GM10266 (cell line): ENCODE measurements around the gene SURF6.
"Not testable (repeated sequence)": the region's sequence is repeated elsewhere in the genome, so short reads cannot be mapped to it uniquely, and the experiment has no call there.

Experiments
- DNase-seq: peaks from one replicate; pipeline ENCODE4 v3.0.0; 2012; ENCODE audit errors: extremely low spot score
- CTCF ChIP-seq: IDR thresholded peaks from 2 replicates; pipeline ENCODE4 v1.5.1; 2012; ENCODE audit warnings: mild to moderate bottlenecking, low read depth; ENCODE audit not compliant: control insufficient read depth, insufficient read depth; ENCODE audit errors: missing control alignments

The SURF6 gene

DNA sequence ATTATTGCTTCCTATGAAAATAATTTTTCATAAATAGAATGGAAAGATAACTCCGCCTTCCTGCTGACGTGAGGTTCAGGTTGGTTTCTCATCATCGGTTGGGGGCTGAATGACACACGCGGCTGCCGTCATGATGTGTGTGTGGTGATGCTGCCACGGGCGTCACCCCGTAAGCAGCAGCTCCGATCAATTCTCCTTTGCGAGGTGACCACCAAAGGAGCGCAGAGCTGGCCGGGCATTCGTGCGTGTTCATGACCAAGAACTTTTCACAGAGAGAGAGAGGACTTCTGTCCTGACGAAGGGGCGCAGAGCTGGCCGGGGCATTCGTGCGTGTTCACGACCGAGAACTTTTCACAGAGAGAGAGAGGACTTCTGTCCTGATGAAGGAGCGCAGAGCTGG lies 30.3 kb downstream of the SURF6 start:
- no peak for DNase-seq
- no peak for TF ChIP-seq CTCF

DNA sequence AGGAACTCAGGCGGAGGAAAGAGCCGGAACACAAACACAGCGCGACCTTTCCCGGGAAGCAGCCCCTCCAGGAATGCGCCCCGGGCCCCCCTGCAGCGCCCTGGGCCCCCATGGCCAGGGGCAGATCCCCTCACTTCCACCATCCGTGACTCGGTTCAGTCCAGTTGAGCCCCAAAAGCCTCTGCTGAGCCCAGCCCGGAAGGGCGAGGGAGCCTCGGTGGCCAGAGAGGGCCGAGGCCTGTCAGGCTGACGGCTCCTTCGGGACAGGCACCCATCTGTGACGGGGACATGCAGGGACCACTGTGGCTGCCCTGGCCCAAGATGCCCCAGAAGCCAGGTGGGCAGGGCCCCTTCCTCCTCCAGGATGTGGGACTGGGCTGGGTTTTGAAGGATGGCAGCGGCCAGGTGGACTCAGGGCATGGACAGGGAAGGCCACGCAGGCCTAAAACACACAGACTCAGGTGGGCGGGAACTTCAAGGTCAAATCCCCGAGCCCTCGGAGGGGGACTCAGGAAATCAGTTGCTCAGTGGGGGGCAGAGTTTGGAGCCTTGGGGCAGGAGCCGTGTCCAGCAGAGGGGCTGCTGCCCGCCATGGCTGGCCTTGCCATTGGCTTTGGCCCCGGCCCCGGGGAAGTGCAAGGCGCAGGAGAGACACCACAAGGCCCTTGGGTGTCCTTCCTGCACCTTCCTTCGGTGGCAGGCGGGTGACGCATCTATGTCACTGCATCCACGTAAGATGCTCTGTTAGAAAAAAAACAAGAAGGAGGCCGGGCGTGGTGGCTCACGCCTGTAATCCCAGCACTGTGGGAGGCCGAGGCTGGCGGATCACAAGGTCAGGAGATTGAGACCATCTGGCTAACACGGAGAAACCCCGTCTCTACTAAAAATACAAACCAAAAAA lies 31.3 kb downstream of the SURF6 start:
- TF ChIP-seq CTCF = no peak

DNA sequence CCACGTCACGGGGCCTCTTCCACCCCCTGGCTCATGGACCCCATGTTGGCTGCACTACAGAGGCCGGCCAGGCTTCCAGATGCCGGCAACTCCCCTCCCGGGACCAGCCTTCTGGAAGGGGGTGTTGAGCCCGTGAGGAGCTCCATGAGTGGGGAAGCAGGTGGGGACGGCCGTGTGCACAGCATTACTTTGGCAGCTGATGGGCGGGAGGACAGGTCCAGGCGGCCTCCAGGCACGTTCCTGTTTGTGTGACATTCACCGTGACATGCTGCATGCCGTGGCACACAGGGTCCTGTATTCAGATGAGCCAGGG lies 31.9 kb downstream of the SURF6 start:
- DNase-seq = no peak
- no peak for TF ChIP-seq CTCF

More for the DNA sequence above, 31.3 kb downstream of the SURF6 start:
- no peak for DNase-seq

GRCh38 chr9:133303266-133304157 lies 32.5 kb downstream of the SURF6 start:
- DNase-seq = no peak
- no peak for TF ChIP-seq CTCF

DNA sequence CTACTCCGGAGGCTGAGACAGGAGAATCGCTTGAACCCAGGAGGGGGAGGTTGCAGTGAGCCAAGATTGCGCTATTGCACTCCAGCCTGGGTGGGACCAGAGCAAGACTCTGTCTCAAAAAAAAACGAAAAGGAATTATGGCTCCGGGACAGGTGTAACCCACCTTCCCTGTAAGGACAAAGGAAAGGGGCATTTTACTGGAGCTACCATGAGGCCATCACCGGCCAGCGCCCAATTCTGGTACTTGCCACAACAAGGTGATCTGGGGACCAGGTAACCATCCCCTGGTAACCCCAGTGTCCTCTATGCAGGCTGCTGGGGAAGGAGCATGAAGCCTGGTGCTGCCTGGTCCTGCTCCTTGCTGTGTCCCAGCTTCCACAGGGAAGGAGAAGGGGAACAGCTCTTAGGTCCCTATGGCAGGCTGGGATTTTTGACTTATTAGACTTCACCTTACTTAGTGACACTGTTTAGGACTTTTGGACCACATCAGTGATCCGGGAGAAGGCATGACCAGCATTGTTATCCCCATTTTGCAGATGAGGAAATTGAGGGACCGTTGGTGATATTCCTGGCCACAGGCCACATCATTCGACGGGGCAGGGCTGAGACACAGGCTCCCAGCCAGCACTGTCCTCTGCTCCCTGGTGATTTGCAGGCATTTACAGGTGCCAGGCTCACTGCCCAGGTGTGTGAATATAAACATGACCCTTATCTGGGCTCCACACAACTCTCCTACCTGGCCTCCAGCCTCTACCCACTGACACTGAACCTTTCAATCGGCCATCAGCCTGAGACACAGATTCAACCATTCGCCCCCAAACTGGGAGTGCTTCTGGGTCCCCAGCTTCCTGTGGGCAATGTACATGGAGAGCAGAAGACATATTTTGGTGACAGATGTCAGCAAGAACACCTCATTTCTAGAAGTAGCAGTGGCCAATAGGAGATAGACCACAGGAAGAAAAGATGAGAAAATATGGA lies 34.4 kb downstream of the SURF6 start:
- no peak for TF ChIP-seq CTCF
- no peak for DNase-seq

DNA sequence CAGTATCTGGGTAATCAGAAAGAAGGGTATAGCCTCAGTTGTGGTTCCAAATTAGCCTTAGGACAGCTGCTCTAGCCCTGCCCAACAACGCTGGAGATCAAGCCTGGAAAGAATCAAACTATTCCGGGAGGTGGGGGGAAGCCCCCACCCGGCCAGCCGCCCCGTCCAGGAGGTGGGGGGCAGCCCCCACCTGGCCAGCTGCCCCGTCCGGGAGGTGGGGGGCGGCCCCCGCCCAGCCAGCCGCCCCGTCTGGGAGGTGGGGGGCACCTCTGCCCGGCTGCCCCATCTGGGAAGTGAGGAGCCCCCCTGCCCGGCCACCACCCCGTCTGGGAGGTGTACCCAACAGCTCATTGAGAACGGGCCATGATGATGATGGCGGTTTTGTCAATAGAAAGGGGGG lies 36.0 kb downstream of the SURF6 start:
- DNase-seq = not testable (repeated sequence)

DNA sequence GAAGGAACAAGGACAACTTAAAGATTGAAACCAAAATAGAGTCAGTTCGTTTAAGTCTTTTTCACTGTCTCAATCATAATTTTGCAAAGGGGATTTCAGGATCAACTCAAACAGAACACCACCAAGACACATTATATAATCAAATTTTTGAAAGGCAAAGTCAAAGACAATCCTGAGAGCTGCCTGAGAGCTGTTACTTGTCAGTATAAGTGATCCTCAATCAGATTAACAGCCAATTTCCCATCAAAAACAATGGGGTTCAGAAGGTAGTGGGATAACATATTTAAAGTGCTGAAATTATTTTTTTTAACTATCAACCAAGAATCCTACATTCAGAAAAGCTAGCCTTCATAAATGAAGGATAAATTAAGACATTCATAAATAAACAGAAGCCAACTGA lies 41.7 kb downstream of the SURF6 start:
- DNase-seq = no peak
- TF ChIP-seq CTCF = no peak
